HEK293T (cell line): Measurements from ENCODE around the gene PITPNC1.

Experiments used
- CTCF ChIA-PET: fragments of 350-600 bp; formaldehyde crosslinking; extraction: SDS; loops from one replicate; lab custom pipeline; 2021; ENCODE audit warnings: antibody characterized with exemption, inconsistent platforms; lab: Yijun Ruan, JAX
- POLR2A ChIA-PET: fragments of 350-600 bp; formaldehyde crosslinking; extraction: SDS; loops from one replicate; lab custom pipeline; 2020; ENCODE audit warnings: antibody characterized with exemption, inconsistent platforms; lab: Yijun Ruan, JAX
- DNase-seq: peaks from one replicate; pipeline ENCODE4 v3.0.0; 2012; ENCODE audit warnings: mixed read lengths; ENCODE audit errors: extremely low spot score
- ARNT ChIP-seq: fragments of 450-650 bp; IDR thresholded peaks from 2 replicates; pipeline ENCODE4 v1.6.1; 2017; ENCODE audit warnings: mild to moderate bottlenecking
- BHLHE40 ChIP-seq: fragments of 450-650 bp; IDR thresholded peaks from 2 replicates; pipeline ENCODE4 v1.6.1; 2016; ENCODE audit warnings: mild to moderate bottlenecking, moderate library complexity, borderline replicate concordance
- CTBP1 ChIP-seq: fragments of 450-650 bp; IDR thresholded peaks from 2 replicates; pipeline ENCODE4 v1.6.1; 2016; ENCODE audit warnings: borderline replicate concordance
- ELF4 ChIP-seq: fragments of 450-650 bp; IDR thresholded peaks from 2 replicates; pipeline ENCODE4 v1.6.1; 2017; ENCODE audit warnings: antibody characterized with exemption
- FOXA1 ChIP-seq: fragments of 450-650 bp; IDR thresholded peaks from 2 replicates; pipeline ENCODE4 v1.6.1; 2016; ENCODE audit warnings: mild to moderate bottlenecking
- FOXK2 ChIP-seq: fragments of 450-650 bp; IDR thresholded peaks from 2 replicates; pipeline ENCODE4 v1.6.1; 2016; ENCODE audit warnings: mild to moderate bottlenecking
- FOXM1 ChIP-seq: fragments of 450-650 bp; IDR thresholded peaks from 2 replicates; pipeline ENCODE4 v1.6.1; 2017; ENCODE audit warnings: mild to moderate bottlenecking, borderline replicate concordance
- HDGF ChIP-seq: fragments of 450-650 bp; IDR thresholded peaks from 2 replicates; pipeline ENCODE4 v1.6.1; 2017; ENCODE audit warnings: antibody characterized with exemption, borderline replicate concordance
- L3MBTL2 ChIP-seq: fragments of 450-650 bp; conservative IDR thresholded peaks from 2 replicates; pipeline ENCODE4 v1.6.1; 2016; ENCODE audit warnings: mild to moderate bottlenecking
- LEF1 ChIP-seq: fragments of 450-650 bp; IDR thresholded peaks from 2 replicates; pipeline ENCODE4 v1.6.1; 2017; ENCODE audit warnings: mild to moderate bottlenecking, borderline replicate concordance
- NFRKB ChIP-seq: fragments of 450-650 bp; IDR thresholded peaks from 2 replicates; pipeline ENCODE4 v1.6.1; 2016; ENCODE audit warnings: mild to moderate bottlenecking, moderate library complexity
- SP1 ChIP-seq: fragments of 450-650 bp; IDR thresholded peaks from 2 replicates; pipeline ENCODE4 v1.6.1; 2017
- SUZ12 ChIP-seq: fragments of 450-650 bp; IDR thresholded peaks from 2 replicates; pipeline ENCODE4 v1.6.1; 2016; ENCODE audit warnings: mild to moderate bottlenecking
- TARDBP ChIP-seq: fragments of 450-650 bp; IDR thresholded peaks from 2 replicates; pipeline ENCODE4 v1.6.1; 2016
- ZNF384 ChIP-seq: fragments of 450-650 bp; IDR thresholded peaks from 2 replicates; pipeline ENCODE4 v1.6.1; 2016
- TF ChIP-seq, protein P1 (sequence below): fragments of 450-650 bp; IDR thresholded peaks from 2 replicates; pipeline ENCODE4 v1.6.1; 2016

The PITPNC1 gene

DNA sequence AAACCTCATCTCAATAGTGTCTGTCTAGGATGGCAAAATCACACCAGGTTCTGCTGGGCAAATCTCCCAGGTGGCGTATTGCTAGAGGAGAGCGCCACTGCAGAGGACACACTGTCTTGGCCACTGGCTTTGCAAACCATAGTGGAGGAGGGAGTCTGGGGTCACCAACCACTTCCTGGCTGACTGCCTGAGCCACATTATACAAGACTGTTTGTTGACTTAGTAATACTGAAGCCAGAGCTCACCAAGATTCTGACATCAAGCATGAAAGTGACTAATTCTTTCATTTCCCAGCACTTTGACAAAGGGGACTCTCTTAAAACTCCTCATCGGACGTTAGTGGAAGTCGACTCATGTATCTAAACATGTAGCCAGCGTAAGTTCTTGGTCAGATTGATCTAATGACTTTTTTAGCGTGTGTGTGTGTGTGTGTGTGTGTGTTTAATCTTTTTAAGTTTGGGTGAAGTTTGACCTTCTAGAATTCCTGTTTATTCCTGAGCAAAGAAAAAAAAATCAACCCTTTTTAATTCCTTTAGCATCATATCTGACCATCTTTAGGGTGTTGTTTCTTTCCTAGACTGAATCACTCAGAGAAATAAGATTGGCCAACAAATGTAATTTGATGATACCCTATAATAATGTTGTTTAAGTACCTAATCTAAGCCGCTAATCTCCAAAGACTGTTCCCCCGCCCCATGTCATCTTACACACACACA is 13.7 kb downstream of the PITPNC1 start:
- ChIA-PET POLR2A (no interaction called here), CTCF (interaction anchor here (1.8 kb wide), 1 partner anchor 85 kb away, joined by 6 read pairs; no protein-coding TSS in a partner anchor)
- DNase-seq = no peak
- TF ChIP-seq SP1 (no peak), FOXA1 (no peak), HDGF (no peak), ELF4 (no peak), FOXK2 (no peak), BHLHE40 (no peak), L3MBTL2 (no peak), LEF1 (no peak), ZNF384 (no peak), CTBP1 (no peak), ARNT (no peak)
- TF ChIP-seq, protein P1, sequence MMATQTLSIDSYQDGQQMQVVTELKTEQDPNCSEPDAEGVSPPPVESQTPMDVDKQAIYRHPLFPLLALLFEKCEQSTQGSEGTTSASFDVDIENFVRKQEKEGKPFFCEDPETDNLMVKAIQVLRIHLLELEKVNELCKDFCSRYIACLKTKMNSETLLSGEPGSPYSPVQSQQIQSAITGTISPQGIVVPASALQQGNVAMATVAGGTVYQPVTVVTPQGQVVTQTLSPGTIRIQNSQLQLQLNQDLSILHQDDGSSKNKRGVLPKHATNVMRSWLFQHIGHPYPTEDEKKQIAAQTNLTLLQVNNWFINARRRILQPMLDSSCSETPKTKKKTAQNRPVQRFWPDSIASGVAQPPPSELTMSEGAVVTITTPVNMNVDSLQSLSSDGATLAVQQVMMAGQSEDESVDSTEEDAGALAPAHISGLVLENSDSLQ = no peak

DNA sequence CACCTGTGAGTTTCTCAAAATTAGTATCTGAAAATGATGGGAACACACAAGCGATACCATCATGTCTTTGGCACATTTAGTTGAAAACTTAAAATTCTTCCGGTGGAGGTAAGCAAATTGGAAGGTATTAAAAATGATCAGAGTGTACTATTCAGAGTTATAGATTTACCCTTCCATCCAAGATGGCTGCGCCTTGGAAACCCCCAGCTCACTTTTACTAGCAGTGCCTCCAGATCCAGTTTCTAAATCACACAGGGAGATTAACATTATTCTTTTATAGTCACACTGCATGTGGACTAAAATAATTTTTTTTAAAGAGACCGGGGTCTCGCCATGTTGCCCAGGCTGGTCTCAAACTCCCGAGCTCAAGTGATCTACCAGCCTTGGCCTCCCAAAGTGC is 15.0 kb downstream of the PITPNC1 start:
- POLR2A ChIA-PET = no interaction called here
- TF ChIP-seq ZNF384 (no peak), SP1 (no peak), NFRKB (no peak), TARDBP (no peak), FOXA1 (no peak), L3MBTL2 (no peak), HDGF (no peak), ARNT (no peak), ELF4 (no peak), SUZ12 (no peak), FOXM1 (no peak), BHLHE40 (no peak), CTBP1 (no peak), FOXK2 (no peak), LEF1 (no peak)
- TF ChIP-seq, protein P1 = no peak
- CTCF ChIA-PET = no interaction called here

DNA sequence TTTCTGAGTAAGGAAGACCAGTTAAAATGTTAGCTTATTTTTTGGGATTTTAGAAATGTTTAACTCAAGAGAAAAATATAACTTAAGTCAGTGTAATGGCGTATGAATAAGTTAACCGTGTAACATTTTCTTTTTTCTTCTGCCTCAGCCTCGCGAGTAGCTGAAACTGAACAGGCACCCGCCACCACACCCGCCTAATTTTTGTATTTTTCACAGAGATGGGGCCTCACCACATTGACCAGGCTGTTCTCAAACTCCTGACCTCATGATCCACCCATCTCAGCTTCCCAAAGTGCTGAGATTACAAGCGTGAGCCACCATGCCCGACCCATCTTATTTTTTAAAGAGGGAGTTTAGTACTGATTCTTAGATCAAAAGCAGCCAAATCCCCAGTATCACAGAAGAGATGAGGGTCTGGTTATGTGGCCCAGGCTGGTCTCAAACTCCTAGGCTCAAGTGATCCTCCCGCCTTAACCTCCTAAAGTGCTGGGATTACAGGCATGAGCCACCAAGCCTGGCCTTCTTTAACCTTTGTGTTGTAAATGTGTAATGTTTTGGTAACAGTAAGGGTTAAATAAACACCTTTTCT is 16.8 kb downstream of the PITPNC1 start:
- TF ChIP-seq FOXA1 = no peak
- no peak for TF ChIP-seq ZNF384
- no peak for TF ChIP-seq CTBP1
- TF ChIP-seq FOXK2 = no peak
- TF ChIP-seq TARDBP = no peak
- TF ChIP-seq L3MBTL2 = no peak
- TF ChIP-seq SP1 = no peak
- TF ChIP-seq ELF4 = no peak
- TF ChIP-seq HDGF = no peak
- DNase-seq = no peak
- ChIA-PET POLR2A (interaction anchor here (0.6 kb wide), 1 partner anchor 11 kb away, joined by 4 read pairs; no protein-coding TSS in a partner anchor), CTCF (no interaction called here)

More for the DNA sequence above, 15.0 kb downstream of the PITPNC1 start:
- DNase-seq = no peak

DNA sequence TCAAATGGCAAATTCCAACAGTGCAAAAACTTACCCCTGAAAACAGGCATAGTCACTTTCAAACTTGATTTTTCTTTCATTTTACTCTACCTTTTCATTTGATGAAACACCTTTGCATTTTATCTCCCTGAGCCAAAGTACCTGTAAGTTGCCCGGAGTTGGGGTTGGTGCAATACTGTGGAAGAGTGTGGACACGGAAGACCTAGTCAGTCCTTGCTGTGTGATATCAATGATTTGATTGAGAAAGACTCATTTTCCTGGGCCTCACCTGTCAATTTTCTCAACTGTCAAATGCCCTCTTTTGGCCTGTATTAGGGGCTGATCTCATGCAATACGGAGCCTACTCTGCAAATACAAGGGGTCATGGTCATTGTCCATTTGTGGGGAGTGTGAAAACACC is 22.6 kb downstream of the PITPNC1 start:
- no peak for TF ChIP-seq FOXA1
- TF ChIP-seq BHLHE40 = no peak
- TF ChIP-seq ARNT = no peak
- TF ChIP-seq ZNF384 = no peak
- TF ChIP-seq, protein P1 = no peak
- TF ChIP-seq FOXK2 = no peak
- no peak for TF ChIP-seq FOXM1
- TF ChIP-seq TARDBP = no peak
- TF ChIP-seq L3MBTL2 = no peak
- TF ChIP-seq SP1 = no peak
- no peak for TF ChIP-seq SUZ12
- TF ChIP-seq NFRKB = no peak
- ChIA-PET CTCF (no interaction called here), POLR2A (no interaction called here)
- DNase-seq = no peak

DNA sequence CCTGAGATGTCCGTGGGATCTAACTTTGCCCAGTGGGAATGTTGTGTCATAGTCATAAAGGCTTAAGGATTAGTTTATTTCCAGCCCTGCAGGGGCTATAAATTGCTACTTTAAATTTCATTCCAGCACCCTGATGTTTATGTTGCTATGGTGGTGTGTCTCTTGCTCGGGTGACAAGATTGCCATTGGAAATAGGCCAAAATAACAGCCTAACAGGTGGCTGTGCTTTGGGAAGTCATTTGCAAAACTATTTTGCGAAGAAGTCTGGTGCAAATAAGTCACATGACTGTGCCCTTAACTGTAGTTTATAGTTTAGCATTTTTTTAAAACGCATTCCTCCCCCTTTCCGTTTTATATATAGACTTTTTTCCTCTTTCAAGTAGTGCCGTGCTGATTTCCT is 23.1 kb downstream of the PITPNC1 start:
- ChIA-PET POLR2A (no interaction called here), CTCF (no interaction called here)
- TF ChIP-seq TARDBP (no peak), ZNF384 (no peak), NFRKB (no peak), ELF4 (no peak), ARNT (no peak), SP1 (no peak), LEF1 (no peak), L3MBTL2 (no peak), CTBP1 (no peak), FOXM1 (no peak), HDGF (no peak), BHLHE40 (no peak), FOXK2 (no peak)
- TF ChIP-seq, protein P1 = no peak
- DNase-seq = no peak
